MM.1S (cell line): ENCODE results near the gene FMO3.
A peak's percentile ranks its signal among the peaks of the same experiment; 100 is the strongest.

Experiments used
- DNase-seq: peaks from one replicate; pipeline ENCODE4 v3.0.0-alpha.2; 2015
- H2AFZ ChIP-seq: fragments of 300-600 bp; sonication (generic); 2 replicates; pipeline ENCODE4 v1.6.0; 2016; ENCODE audit warnings: antibody characterized with exemption, low read length
- H3F3A ChIP-seq: fragments of 300-600 bp; sonication (generic); 2 replicates; pipeline ENCODE4 v1.6.1; 2016; ENCODE audit warnings: mild to moderate bottlenecking, antibody characterized with exemption, low read length, moderate library complexity, mixed read lengths; ENCODE audit not compliant: insufficient read depth
- H3K27ac ChIP-seq: fragments of 300-600 bp; sonication (generic); 2 replicates; pipeline ENCODE4 v1.5.1; 2016; ENCODE audit warnings: mild to moderate bottlenecking, low read length
- H3K27me3 ChIP-seq: fragments of 300-600 bp; sonication (generic); replicated peaks from 2 replicates; pipeline ENCODE4 v1.6.0; 2016; ENCODE audit warnings: low read length; ENCODE audit not compliant: insufficient read depth
- H3K36me3 ChIP-seq: fragments of 300-600 bp; sonication (generic); replicated peaks from 2 replicates; pipeline ENCODE4 v1.6.1; 2016; ENCODE audit warnings: mild to moderate bottlenecking, low read length, mixed read lengths; ENCODE audit not compliant: insufficient read depth
- H3K4me1 ChIP-seq: fragments of 300-600 bp; sonication (generic); 2 replicates; pipeline ENCODE4 v1.6.1; 2016; ENCODE audit warnings: low read length, mixed read lengths
- H3K4me2 ChIP-seq: fragments of 300-600 bp; sonication (generic); 2 replicates; pipeline ENCODE4 v1.6.0; 2016; ENCODE audit warnings: low read depth, low read length
- H3K4me3 ChIP-seq: fragments of 300-600 bp; sonication (generic); 2 replicates; pipeline ENCODE4 v1.5.1; 2016; ENCODE audit warnings: low read length, mixed read lengths
- H3K79me2 ChIP-seq: fragments of 300-600 bp; sonication (generic); 2 replicates; pipeline ENCODE4 v1.6.1; 2016; ENCODE audit warnings: mixed run types, low read length, mixed read lengths
- H3K9ac ChIP-seq: fragments of 300-600 bp; sonication (generic); 2 replicates; pipeline ENCODE4 v1.6.1; 2016; ENCODE audit warnings: low read length, mixed read lengths
- H3K9me2 ChIP-seq: fragments of 300-600 bp; sonication (generic); replicated peaks from 2 replicates; pipeline ENCODE4 v1.6.1; 2016; ENCODE audit warnings: mild to moderate bottlenecking, low read length, mixed read lengths; ENCODE audit not compliant: insufficient read depth
- H3K9me3 ChIP-seq: fragments of 300-600 bp; sonication (generic); replicated peaks from 2 replicates; pipeline ENCODE4 v1.6.1; 2016; ENCODE audit warnings: mild to moderate bottlenecking, low read length, mixed read lengths; ENCODE audit not compliant: insufficient read depth
- H4K20me1 ChIP-seq: fragments of 300-600 bp; sonication (generic); 2 replicates; pipeline ENCODE4 v1.6.1; 2016; ENCODE audit warnings: mild to moderate bottlenecking, low read length, moderate library complexity, mixed read lengths; ENCODE audit not compliant: insufficient read depth
- CTCF ChIP-seq: fragments of 300-600 bp; sonication (generic); IDR thresholded peaks from 2 replicates; pipeline ENCODE4 v1.5.1; 2016; ENCODE audit warnings: antibody characterized with exemption, low read length, mixed read lengths
- EZH2 ChIP-seq: fragments of 300-600 bp; sonication (generic); optimal IDR thresholded peaks from 2 replicates; pipeline ENCODE3; 2017; ENCODE audit warnings: low read depth, mild to moderate bottlenecking, antibody characterized with exemption, low read length, mixed read lengths
- EZH2phosphoT487 ChIP-seq: fragments of 300-600 bp; sonication (generic); IDR thresholded peaks from 2 replicates; pipeline ENCODE4 v1.6.1; 2018; ENCODE audit warnings: antibody characterized with exemption, low read length

The FMO3 gene

DNA sequence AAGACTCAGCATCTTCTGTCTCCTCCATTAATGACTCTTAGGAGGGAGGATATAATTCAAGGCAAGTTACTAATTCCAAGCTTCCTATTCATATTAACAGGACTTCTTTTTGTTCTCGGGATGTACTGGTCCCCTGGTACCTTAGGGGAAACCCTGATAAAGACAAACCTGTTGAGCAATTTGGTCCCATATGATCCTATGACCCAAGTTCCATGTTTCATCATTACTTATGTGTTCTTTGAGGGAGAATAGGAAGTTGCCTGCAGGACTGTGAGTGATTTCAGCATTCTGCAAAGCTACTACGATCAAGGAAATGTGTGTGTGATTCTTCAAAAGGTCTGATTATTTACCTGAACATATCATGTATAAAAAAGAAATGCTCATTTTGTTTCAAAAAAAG is 5.8 kb upstream of the FMO3 start:
- H3K9ac ChIP-seq: no peak overlapping the region
- H3K79me2 ChIP-seq: no peaks in the 10 kb centered on the region
- TF ChIP-seq CTCF: no peak
- H3K4me1 ChIP-seq: no peaks in the 10 kb centered on the region
- H3K9me2 ChIP-seq: no peaks in the 10 kb centered on the region
- no peaks in the 10 kb centered on the region for H3K9me3 ChIP-seq
- no peak overlapping the region for H3K4me3 ChIP-seq
- H3K27me3 ChIP-seq: no peaks in the 10 kb centered on the region
- no peak overlapping the region for H3K4me2 ChIP-seq
- DNase-seq: no peak
- H3F3A ChIP-seq: no peaks in the 10 kb centered on the region
- H3K27ac ChIP-seq: no peak overlapping the region
- H2AFZ ChIP-seq: no peak overlapping the region
- H4K20me1 ChIP-seq: no peaks in the 10 kb centered on the region
- H3K36me3 ChIP-seq: no peaks in the 10 kb centered on the region

GRCh38 chr1:171087896-171088295 is 2.8 kb upstream of the FMO3 start:
- H2AFZ ChIP-seq: no peak overlapping the region
- DNase-seq: no peak
- H3K4me2 ChIP-seq: no peak overlapping the region
- no peaks in the 10 kb centered on the region for H3K27me3 ChIP-seq
- H4K20me1 ChIP-seq: no peaks in the 10 kb centered on the region
- no peaks in the 10 kb centered on the region for H3F3A ChIP-seq
- no peaks in the 10 kb centered on the region for H3K36me3 ChIP-seq
- H3K4me1 ChIP-seq: no peaks in the 10 kb centered on the region
- H3K9me3 ChIP-seq: no peaks in the 10 kb centered on the region
- TF ChIP-seq EZH2phosphoT487: no peak
- no peak for TF ChIP-seq EZH2
- no peak for TF ChIP-seq CTCF
- H3K79me2 ChIP-seq: no peaks in the 10 kb centered on the region
- no peaks in the 10 kb centered on the region for H3K9me2 ChIP-seq
- H3K9ac ChIP-seq: no peak overlapping the region
- H3K4me3 ChIP-seq: no peak overlapping the region
- no peak overlapping the region for H3K27ac ChIP-seq

GRCh38 chr1:171103862-171104261 is 13.2 kb downstream of the FMO3 start:
- H3K9me3 ChIP-seq: no peaks in the 10 kb centered on the region
- H3K27ac ChIP-seq: no peak overlapping the region
- no peaks in the 10 kb centered on the region for H3F3A ChIP-seq
- H4K20me1 ChIP-seq: no peaks in the 10 kb centered on the region
- H3K4me3 ChIP-seq: peak overlapping the region; percentile 4; the same call in 1 of the 2 replicates
- H3K36me3 ChIP-seq: no peaks in the 10 kb centered on the region
- H3K79me2 ChIP-seq: no peaks in the 10 kb centered on the region
- H3K9me2 ChIP-seq: no peaks in the 10 kb centered on the region
- peak overlapping the region; percentile 77 for H2AFZ ChIP-seq
- no peak overlapping the region for H3K9ac ChIP-seq
- H3K27me3 ChIP-seq: no peaks in the 10 kb centered on the region
- DNase-seq: peak; percentile 66
- no peak for TF ChIP-seq EZH2
- TF ChIP-seq CTCF: no peak
- TF ChIP-seq EZH2phosphoT487: no peak
- no peaks in the 10 kb centered on the region; the same call in 1 of the 2 replicates for H3K4me1 ChIP-seq
- peak overlapping the region; percentile 35 for H3K4me2 ChIP-seq
